K562 (cell line): ENCODE measurements around the gene TREX2. TPM values are rescaled to one million over a fixed set of nuclear protein-coding genes. Genes with fewer than 3 reads are reported as not detected.

Source experiments
- ETS1 ChIP-seq: conservative IDR thresholded peaks from 2 replicates; pipeline ENCODE4 v1.6.1; 2011; ENCODE audit warnings: low read depth, mild to moderate bottlenecking, low read length; ENCODE audit not compliant: control insufficient read depth
- MGA ChIP-seq: fragments of 450-650 bp; IDR thresholded peaks from 2 replicates; pipeline ENCODE4 v1.6.1; 2016; ENCODE audit warnings: mild to moderate bottlenecking, moderate library complexity
- NFYB ChIP-seq: IDR thresholded peaks from 2 replicates; pipeline ENCODE4 v1.6.1; 2011; ENCODE audit warnings: mild to moderate bottlenecking, moderate library complexity; ENCODE audit not compliant: insufficient read length; ENCODE audit errors: extremely low read depth
- USF2 ChIP-seq: sonication (generic); formaldehyde crosslinking; IDR thresholded peaks from 2 replicates; pipeline ENCODE4 v1.5.0; 2020; ENCODE audit warnings: missing genetic modification reagents
- ZNF589 ChIP-seq: fragments of 200-800 bp; sonication (Bioruptor generic); IDR thresholded peaks from 2 replicates; pipeline ENCODE4 v1.6.1; 2016; ENCODE audit warnings: low read depth, missing genetic modification characterization, missing compliant biosample characterization
- ZNF639 ChIP-seq, 2 experiments: fragments of 200-800 bp in 1 of 2; sonication (Bioruptor generic) in 1 of 2; sonication (generic) in 1 of 2; formaldehyde crosslinking in 1 of 2; IDR thresholded peaks in 1 of 2; conservative IDR thresholded peaks in 1 of 2; 2 replicates each; pipeline versions ENCODE4 v1.5.0 to v1.6.1; 2016 to 2020; ENCODE audit warnings: missing compliant biosample characterization in 1 of 2, missing genetic modification characterization in 1 of 2, missing genetic modification reagents in 1 of 2
- polyA plus RNA-seq, 8 experiments: library from polyadenylated mRNA; depleted of rRNA in 4 of 8; stranded (reverse) in 5 of 8; unstranded in 3 of 8; fragments of >200 nt; fragmentation: Nextera tagmentation in 2 of 8; fragmentation: Illumina TruSeq in 1 of 8; extraction: Ambion mirVana in 2 of 8; extraction: Trizol in 1 of 8; gene quantifications; 2 replicates each; pipeline versions ENCODE4 v1.2.1 to v1.2.3, GENCODE V29; 2011 to 2014; ENCODE audit warnings: inconsistent platforms in 1 of 8, missing spikeins in 1 of 8
- total RNA-seq, 7 experiments: library from RNA; depleted of rRNA in 6 of 7; stranded (reverse); fragments of >200 nt in 6 of 7; fragmentation: Illumina TruSeq in 2 of 7; extraction: Trizol in 2 of 7; gene quantifications; 2 replicates each; pipeline versions ENCODE4 v1.2.1 to v1.2.3, GENCODE V29; 2011 to 2021; ENCODE audit warnings: low replicate concordance in 1 of 7

The TREX2 gene
- total and polyA plus RNA-seq, 9 of the 15 experiments (the other 6 are each of a cell fraction or from before 2014, with no cell fraction given), result 0.07 to 1.5 (median 0.33) TPM; not detected in 2

DNA sequence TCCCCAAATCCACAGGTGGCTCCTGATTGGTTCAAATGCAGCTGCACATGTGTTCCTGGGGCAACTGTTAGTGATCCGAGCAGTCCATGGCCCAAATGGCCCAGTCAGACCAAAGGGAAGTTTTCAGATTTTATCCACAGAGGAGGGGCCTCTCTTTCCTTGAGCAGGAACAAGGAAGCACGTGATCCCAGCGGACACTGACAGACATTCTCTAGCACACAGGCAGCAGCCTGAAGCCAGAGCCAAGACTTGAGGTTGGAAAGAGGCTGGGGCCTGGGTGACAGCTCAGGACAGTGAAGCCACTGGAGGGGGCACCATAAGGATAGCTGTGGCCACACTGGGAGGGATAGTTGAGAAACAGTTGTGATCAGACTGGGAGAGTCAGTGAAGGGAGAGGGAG, 38.1 kb downstream of the TREX2 start (continued):
- peak; percentile 37; the same call in 1 of the 2 replicates for TF ChIP-seq MGA
- peak; percentile 61; the same call in 1 of the 2 replicates for TF ChIP-seq ZNF589 (CRISPR knock-in tag)
- no peak for TF ChIP-seq NFYB
- TF ChIP-seq USF2, result peak; percentile 49
- no peak for TF ChIP-seq ETS1
- TF ChIP-seq ZNF639 (CRISPR knock-in tag; conservative IDR thresholded peaks at IDR 0.05 in 1 of 2, IDR thresholded peaks at IDR 0.05 in 1 of 2), result 0 out of 4 replicates have a peak, but pooled peaks of 1 of the 2 experiments have one; percentile 60
